Stimulated activated CD8-positive, alpha-beta memory T cell treated with anti-CD3 and anti-CD28 coated beads, Interleukin-15, amount 100 ng/mL, for 24 hours (primary cell): ENCODE measurements around the gene CD72.
"Not testable (repeated sequence)": the region's sequence is repeated elsewhere in the genome, so short reads cannot be mapped to it uniquely, and the experiment has no call there.

Experiments
- DNase-seq: peaks from one replicate; pipeline ENCODE4 v3.0.0-alpha.2; 2020; ENCODE audit warnings: low read depth

CD72 gene

GRCh38 chr9:35616681-35617459, 1.3 kb downstream of the CD72 start:
- peak; percentile 36 for DNase-seq

DNA sequence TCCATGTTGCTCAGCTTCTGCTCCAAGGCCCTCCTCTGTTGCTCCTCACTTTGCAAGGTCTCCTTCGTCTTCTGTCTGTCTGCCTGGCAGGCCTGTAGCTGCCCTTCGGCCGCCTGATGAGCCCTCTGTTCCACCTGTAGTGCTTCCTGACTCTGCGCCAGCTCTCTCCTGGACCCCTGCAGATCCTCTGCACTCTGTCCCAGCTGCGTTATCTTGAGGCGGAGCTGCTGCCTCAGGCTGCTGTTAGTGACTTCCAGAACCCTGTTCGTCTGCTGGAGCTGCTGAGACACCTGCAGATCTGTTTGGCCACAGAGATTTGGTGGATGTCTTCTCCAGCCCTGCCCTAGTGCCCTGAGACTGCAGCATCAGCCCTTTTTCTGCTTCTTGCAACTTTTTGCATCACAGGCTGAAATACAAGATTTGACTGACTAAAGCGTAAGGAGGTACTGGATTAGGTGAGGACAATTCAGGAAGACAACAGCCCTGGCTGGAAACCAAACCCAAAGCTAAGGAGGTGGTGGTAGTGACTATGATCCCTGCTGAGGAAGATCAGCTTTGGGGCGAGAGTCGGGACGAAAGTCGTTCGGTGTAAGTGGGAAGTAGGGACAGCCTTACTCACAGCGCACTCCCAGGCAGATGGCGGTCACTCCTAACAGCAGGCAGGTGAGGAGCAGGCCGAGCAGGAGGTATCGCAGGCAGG, 2.1 kb downstream of the CD72 start:
- no peak for DNase-seq

DNA sequence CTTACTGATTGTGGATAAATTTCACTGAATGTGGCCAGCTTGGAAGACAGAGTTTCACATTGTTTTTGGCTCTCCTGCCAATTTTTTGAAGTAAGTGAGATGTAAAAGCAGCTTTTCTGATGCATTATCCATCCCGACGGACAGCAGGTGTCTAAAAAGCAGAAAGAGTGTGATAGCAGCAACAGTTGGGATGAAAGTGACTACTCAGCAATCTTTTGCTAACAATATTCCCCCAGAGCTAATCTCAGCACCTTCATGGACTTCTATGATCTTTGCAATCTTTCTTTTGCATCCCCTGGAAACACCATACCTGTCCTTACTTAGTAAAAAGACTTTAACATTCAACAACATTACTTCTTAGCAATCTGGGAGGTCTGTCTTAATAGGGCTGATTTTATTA, 5.4 kb downstream of the CD72 start:
- DNase-seq, result no peak

- not testable (repeated sequence) for DNase-seq
Measured at GRCh38 chr9:35612066-35612465, 6.1 kb downstream of the CD72 start.

- DNase-seq, result no peak
Measured at GRCh38 chr9:35611230-35611797, 6.9 kb downstream of the CD72 start.

DNA sequence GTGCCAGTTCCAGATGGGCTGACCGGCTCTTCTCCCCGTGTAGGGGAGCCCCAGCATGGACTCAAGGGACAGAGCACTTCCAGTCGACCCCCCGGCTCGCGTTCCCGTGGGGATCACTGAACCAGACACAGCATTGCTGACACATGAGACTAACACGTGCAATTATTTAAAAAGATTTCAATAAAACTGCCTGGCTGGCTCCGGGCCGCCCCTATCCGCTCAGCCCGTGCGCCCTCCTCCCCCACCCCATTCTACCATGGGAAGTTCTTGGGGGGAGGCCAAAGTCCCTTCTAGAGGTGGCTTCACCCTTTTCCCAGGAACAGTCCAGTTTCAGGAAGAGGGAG, 8.4 kb downstream of the CD72 start:
- no peak for DNase-seq

- DNase-seq, result no peak
Measured at GRCh38 chr9:35609001-35609819, 9.0 kb downstream of the CD72 start.

GRCh38 chr9:35608221-35608620, 10.0 kb downstream of the CD72 start:
- no peak for DNase-seq

DNA sequence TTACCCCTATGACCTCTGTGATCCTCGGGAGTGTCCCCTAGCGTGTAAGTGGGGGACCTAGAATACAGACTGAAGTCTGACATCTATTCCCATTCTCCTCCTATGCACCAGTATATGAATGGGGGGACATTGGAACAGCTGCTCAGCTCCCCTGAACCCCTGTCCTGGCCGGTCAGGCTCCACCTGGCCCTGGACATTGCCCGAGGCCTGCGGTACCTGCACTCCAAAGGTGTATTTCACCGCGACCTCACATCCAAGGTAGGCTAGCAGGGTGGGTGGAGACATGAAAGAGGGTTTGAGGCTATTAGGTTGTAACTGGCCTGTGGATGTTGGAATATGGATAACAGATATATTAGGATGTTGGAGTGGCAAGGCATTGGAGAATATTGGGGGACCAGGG, 11.5 kb downstream of the CD72 start:
- DNase-seq, result no peak

- no peak for DNase-seq
Measured at GRCh38 chr9:35606138-35606504, 12.1 kb downstream of the CD72 start.

DNA sequence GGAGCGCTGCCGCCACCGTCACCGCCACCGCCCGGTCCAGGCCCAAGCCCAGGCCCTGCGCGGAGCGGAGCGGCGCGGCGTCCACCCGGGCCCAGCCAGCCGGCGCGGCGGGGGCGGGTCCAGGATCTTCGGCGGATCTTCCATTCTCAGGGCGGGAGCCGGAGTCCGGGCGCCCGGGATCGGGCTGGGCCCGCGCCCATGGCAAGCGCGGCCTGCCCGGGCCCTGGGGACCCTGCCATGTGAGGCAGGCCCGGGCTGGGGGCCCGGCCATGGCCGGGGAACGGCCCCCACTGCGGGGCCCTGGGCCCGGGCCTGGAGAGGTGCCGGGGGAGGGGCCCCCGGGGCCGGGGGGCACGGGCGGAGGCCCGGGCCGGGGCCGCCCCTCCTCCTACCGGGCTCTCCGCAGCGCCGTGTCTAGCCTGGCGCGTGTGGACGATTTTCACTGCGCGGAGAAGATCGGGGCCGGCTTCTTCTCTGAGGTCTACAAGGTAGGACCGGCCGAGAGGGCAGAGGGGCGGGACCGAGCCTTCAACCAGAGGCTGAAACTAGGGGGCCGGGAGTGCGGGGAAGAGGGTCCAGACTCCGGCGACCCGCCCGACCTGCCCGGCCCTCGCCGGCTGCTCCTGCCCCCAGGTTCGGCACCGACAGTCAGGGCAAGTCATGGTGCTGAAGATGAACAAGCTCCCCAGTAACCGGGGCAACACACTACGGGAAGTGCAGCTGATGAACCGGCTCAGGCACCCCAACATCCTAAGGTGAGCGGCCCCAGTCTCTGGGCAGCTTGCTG, 12.7 kb downstream of the CD72 start:
- no peak for DNase-seq

DNA sequence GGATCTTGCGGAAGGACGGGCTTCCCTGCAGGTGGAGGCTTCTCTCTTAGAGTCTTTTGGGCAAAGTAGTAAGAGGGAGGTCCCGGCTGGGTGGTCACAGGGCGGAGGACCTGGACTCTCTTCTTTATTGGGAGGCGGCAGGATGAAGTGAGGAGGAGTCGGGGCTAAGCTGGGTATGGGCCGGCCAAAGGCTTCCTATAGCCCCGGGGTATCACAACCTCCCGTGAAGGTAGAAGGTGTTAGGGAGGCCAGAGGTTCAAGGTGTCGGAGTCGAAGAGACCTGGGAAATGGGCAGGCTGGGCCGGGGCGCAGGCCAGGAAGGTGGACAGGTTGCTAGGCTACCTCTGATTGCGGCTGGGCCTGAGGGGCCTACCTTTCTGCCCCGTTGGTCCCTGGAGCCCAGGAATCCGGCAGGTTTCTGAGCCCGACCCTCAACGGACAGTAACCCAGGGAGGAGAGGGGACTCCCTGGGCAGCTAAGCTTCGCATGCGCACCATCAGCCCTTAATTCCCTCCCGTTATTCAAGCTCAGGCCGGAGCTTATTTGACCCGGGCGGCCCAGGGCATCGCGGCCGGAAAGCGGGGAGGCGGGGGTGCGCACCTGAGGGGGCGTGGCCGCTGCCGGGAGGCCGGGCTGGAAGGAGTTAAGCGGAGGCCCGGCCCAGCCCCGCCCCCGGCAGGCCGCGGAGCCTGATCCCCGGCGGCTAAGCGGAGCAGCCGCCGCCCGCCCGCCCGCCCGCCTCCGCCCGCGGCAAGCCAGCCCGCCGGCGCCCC, 13.4 kb downstream of the CD72 start, which contains the start of gene TESK1:
Gene TESK1, plus strand, starts transcription at position 685 of the 773 bp plus-strand sequence. CDS start 358 bp downstream, outside the sequence.
- DNase-seq, result peak; percentile 53

DNA sequence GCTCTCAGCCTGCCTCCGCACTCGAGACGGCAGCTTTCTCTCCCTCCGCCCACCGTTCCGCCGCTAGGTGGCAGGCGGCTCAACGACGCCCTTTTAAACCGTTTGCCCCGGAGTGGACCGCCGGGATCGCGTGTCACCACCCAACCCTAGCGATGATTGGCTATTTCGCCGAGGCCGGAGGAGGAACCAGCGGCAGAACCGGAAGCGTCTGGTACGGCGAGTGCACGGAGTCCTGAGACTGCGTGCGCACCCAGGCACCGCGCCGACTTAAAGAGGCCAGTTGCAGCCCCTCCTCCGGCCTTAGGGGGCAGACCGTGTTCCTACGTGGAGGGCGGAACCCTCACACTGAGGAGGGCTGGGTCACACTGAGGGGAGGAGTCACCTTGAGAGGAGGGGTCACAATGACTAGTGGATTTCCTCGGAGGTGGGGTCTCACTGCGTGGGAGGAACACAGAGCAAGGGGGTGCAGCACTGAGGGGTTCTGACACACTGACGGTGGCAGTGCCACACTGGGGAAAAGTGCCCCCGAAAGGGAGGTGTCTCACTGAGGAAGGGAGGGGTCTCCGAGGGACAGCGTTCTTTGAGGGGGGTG, 14.1 kb downstream of the CD72 start:
- peak; percentile 94 for DNase-seq

- no peak for DNase-seq
Measured at GRCh38 chr9:35603506-35603985, 14.7 kb downstream of the CD72 start.

DNA sequence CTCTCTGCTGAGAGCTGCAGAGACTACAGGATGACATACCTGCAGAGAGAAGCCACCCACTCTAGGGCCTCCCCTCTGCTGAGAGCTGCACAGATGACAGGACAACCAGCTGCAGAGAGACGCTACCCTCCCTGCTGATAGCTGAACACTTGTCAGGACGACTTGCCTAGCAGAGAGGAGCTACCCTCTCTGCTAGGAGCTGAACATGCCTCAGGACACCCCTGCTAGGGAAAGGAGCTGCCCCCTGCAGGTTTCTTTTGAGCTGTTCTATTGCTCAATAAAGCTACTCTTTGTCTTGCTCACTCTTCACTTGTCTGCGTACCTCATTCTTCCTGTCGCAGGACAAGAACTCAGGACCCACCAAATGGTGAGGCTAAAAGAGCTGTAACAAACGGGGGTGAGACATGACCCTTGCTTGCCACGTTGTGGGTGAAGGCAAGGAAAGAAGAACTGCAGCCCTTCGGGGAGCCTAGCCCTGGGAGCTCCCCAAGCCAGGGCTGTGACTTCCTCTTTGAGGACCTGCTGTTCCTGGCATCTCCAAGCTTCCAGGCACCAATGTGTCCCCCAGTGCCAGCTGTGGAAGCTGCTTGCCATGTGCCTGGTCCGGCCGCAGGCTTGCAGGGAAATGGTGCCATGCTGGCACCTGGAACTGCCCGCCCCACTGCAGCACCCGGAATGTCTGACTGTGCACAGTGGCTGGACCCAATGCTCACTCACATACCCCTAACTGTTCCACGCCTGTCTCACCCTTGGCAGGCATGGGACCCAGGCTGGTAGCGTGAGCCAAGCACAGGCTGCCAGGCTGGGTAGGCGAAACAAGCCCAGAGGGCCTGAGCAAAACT, 18.2 kb downstream of the CD72 start:
- DNase-seq, result no peak

GRCh38 chr9:35598866-35599590, 19.2 kb downstream of the CD72 start:
- no peak for DNase-seq

DNA sequence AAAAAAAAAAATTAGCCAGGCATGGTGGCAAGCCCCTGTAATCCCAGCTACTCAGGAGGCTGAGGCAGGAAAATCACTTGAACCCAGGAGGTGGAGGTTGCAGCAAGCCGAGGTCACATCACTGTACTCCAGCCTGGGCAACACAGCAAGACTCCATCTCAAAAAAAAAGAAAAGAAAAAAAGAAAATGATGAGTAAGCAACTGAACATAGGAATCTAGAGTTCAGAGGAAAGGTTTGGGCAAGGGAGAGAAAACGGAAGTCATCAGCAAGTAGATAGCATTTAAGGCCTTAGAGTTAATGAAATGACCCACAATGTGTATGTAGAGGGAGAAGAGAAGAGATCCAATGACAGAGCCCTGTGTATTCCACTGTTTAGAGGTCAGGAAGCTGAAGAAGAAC, 21.3 kb downstream of the CD72 start:
- DNase-seq, result not testable (repeated sequence)

- DNase-seq, result no peak
Measured at GRCh38 chr9:35594471-35594870, 23.7 kb downstream of the CD72 start.

GRCh38 chr9:35593581-35593980, 24.6 kb downstream of the CD72 start:
- DNase-seq, result no peak
